ENCODE data around the gene PLA2R1. TPM values are rescaled to one million over a fixed set of nuclear protein-coding genes. Genes with fewer than 3 reads are reported as not detected.
A peak's percentile ranks its signal among the peaks of the same experiment; 100 is the strongest.

PLA2R1 gene
- total and polyA plus RNA-seq, 7 donors, result 0.17 to 0.97 (median 0.26) TPM

- intact Hi-C loops (cut with DNase I), result no loop called here
- ATAC-seq (no peak), DNase-seq (no peak)
- Histone ChIP-seq H3K9me3 (no peaks in the 10 kb centered on the region), H3K27me3 (ENCODE audit: insufficient read depth in 3 of 3, low read length in 2 of 3) (no peaks in the 10 kb centered on the region), H3K27ac (no peak overlapping the region), H3K4me3 (no peak overlapping the region), H3K4me1 (no peaks in the 10 kb centered on the region), H3K36me3 (ENCODE audit: insufficient read depth in 1 of 2, low read depth in 1 of 2) (no peaks in the 10 kb centered on the region)
- WGBS, 3 donors, result 64 to 71% (median 67%) methylated on average over 7 of the region's 7 CpGs
- TF ChIP-seq, protein P1, sequence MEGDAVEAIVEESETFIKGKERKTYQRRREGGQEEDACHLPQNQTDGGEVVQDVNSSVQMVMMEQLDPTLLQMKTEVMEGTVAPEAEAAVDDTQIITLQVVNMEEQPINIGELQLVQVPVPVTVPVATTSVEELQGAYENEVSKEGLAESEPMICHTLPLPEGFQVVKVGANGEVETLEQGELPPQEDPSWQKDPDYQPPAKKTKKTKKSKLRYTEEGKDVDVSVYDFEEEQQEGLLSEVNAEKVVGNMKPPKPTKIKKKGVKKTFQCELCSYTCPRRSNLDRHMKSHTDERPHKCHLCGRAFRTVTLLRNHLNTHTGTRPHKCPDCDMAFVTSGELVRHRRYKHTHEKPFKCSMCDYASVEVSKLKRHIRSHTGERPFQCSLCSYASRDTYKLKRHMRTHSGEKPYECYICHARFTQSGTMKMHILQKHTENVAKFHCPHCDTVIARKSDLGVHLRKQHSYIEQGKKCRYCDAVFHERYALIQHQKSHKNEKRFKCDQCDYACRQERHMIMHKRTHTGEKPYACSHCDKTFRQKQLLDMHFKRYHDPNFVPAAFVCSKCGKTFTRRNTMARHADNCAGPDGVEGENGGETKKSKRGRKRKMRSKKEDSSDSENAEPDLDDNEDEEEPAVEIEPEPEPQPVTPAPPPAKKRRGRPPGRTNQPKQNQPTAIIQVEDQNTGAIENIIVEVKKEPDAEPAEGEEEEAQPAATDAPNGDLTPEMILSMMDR (IDR thresholded peaks at IDR 0.05), result no peak
Measured at GRCh38 chr2:159982842-159983785, 79.3 kb downstream of the PLA2R1 start.

GRCh38 chr2:159982270-159982669 is 80.1 kb downstream of the PLA2R1 start:
- intact Hi-C loops (cut with DNase I), result no loop called here
- no peak overlapping the region for H3K4me3 ChIP-seq
- no peaks in the 10 kb centered on the region for H3K36me3 ChIP-seq (ENCODE audit: insufficient read depth in 1 of 2, low read depth in 1 of 2)
- H3K27ac ChIP-seq, result no peak overlapping the region
- ATAC-seq (peak; percentile 37 to 81 (median 64)), DNase-seq (peak in 1 of 2 donors; percentile 37)
- H3K9me3 ChIP-seq, result no peaks in the 10 kb centered on the region
- H3K27me3 ChIP-seq (ENCODE audit: insufficient read depth in 3 of 3, low read length in 2 of 3), result no peaks in the 10 kb centered on the region
- WGBS, 3 donors, result 18 to 32% (median 28%) methylated on average over 3 of the region's 3 CpGs
- TF ChIP-seq, protein P1 (IDR thresholded peaks at IDR 0.05), result no peak
- no peaks in the 10 kb centered on the region for H3K4me1 ChIP-seq

DNA sequence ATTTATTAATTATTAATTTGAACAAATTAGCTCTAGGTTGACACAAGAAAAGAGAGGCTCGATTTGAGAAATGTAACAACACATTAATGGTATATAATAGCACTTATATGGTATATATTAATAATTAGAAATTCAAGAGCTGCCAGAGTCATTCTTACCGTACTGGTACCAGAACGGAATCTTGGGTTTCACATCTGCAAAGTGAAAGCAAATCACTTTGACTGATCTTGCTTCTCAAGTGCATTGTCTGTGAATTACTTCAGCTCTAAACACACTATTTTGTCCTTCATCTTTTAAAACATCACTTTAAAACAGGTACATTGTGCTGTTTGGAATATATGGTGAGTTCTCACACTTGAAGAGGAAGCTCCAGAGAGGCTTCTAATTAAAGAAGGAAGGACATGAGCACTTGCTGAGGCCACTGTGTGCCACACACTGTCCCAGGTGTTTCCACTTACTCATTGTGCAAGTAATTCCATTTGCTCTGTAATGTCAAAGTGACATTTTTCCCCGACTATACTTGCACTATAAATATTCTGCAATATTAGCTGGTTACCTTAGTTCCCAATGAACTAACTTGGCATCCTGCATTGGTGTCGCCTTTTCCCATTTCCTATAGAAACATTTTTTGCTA is 85.8 kb downstream of the PLA2R1 start:
- 70 to 72% (median 71%) methylated on average over 5 of the region's 5 CpGs for whole genome bisulfite sequencing, 3 donors
- TF ChIP-seq, protein P1 (IDR thresholded peaks at IDR 0.05), result no peak

GRCh38 chr2:159973325-159973724 is 89.1 kb downstream of the PLA2R1 start:
- Histone ChIP-seq H3K27me3 (ENCODE audit: insufficient read depth in 3 of 3, low read length in 2 of 3) (no peaks in the 10 kb centered on the region), H3K4me1 (no peaks in the 10 kb centered on the region), H3K27ac (no peak overlapping the region), H3K4me3 (no peak overlapping the region), H3K9me3 (no peaks in the 10 kb centered on the region), H3K36me3 (ENCODE audit: insufficient read depth in 1 of 2, low read depth in 1 of 2) (no peaks in the 10 kb centered on the region)
- intact Hi-C loops (cut with DNase I), result no loop called here
- no peak for ATAC-seq
- no peak for DNase-seq
- 92 to 98% (median 95%) methylated on average over 1 of the region's 1 CpG for WGBS, 3 donors
- TF ChIP-seq, protein P1 (IDR thresholded peaks at IDR 0.05), result no peak

More for the DNA sequence above, 85.8 kb downstream of the PLA2R1 start:
- no peaks in the 10 kb centered on the region for H3K27me3 ChIP-seq (ENCODE audit: insufficient read depth in 3 of 3, low read length in 2 of 3)
- DNase-seq (no peak), ATAC-seq (no peak)
- H3K27ac ChIP-seq, result no peak overlapping the region
- no peaks in the 10 kb centered on the region for H3K4me1 ChIP-seq
- no peak overlapping the region for H3K4me3 ChIP-seq
- H3K36me3 ChIP-seq (ENCODE audit: insufficient read depth in 1 of 2, low read depth in 1 of 2), result no peaks in the 10 kb centered on the region
- no peaks in the 10 kb centered on the region for H3K9me3 ChIP-seq
- intact Hi-C loops (cut with DNase I), result no loop called here
